SK-N-MC (cell line): ENCODE results near the gene KDM6A.

Source experiments
- EZH2 ChIP-seq: fragments of 200-600 bp; sonication (generic); IDR thresholded peaks from one replicate; pipeline ENCODE4 v1.6.1; 2017; ENCODE audit warnings: antibody characterized with exemption
- POLR2AphosphoS5 ChIP-seq: IDR thresholded peaks from 2 replicates; pipeline ENCODE4 v1.6.1; 2012; ENCODE audit warnings: mild to moderate bottlenecking, low read depth, low read length, borderline replicate concordance

- no peak for TF ChIP-seq EZH2
- no peak; the same call in 1 of the 2 replicates for TF ChIP-seq POLR2AphosphoS5
Measured at GRCh38 chrX:44873415-44874276, 658 bp downstream of the KDM6A start.
